ENCODE measurements around the gene ANKRA2. TPM values are rescaled to one million over a fixed set of nuclear protein-coding genes. Genes with fewer than 3 reads are reported as not detected.

The ANKRA2 gene
- total RNA-seq, 1 donor from 2014 or later = 19.2 TPM

GRCh38 chr5:73545403-73545779 lies 20.0 kb downstream of the ANKRA2 start:
- H3K36me3 Mint-ChIP-seq (ENCODE audit: low read depth) = no peaks in the 10 kb centered on the region
- no peak overlapping the region for H3K4me3 Mint-ChIP-seq (ENCODE audit: unreplicated experiment)
- no peak for DNase-seq (ENCODE audit: low spot score)

GRCh38 chr5:73544429-73545402 lies 20.7 kb downstream of the ANKRA2 start:
- H3K27ac Mint-ChIP-seq (ENCODE audit: unreplicated experiment) = no peak overlapping the region
- peaks cover 10% of the 10 kb centered on the region for H3K27me3 Mint-ChIP-seq (ENCODE audit: low read depth)
- no peak for DNase-seq (ENCODE audit: low spot score)
- no peaks in the 10 kb centered on the region for H3K36me3 Mint-ChIP-seq (ENCODE audit: low read depth)
- H3K4me3 Mint-ChIP-seq (ENCODE audit: unreplicated experiment) = no peak overlapping the region
- H3K9me3 Mint-ChIP-seq (ENCODE audit: low read depth) = peaks cover 3% of the 10 kb centered on the region
- no peak for TF ChIP-seq CTCF (IDR thresholded peaks at IDR 0.05)
- H3K4me1 Mint-ChIP-seq (ENCODE audit: low read depth) = peaks cover 6% of the 10 kb centered on the region

More at GRCh38 chr5:73545403-73545779, 20.0 kb downstream of the ANKRA2 start:
- H3K27me3 Mint-ChIP-seq (ENCODE audit: low read depth) = peaks cover 9% of the 10 kb centered on the region
- H3K9me3 Mint-ChIP-seq (ENCODE audit: low read depth) = peaks cover 3% of the 10 kb centered on the region
- no peak for TF ChIP-seq CTCF (IDR thresholded peaks at IDR 0.05)
- H3K27ac Mint-ChIP-seq (ENCODE audit: unreplicated experiment) = no peak overlapping the region
- H3K4me1 Mint-ChIP-seq (ENCODE audit: low read depth) = no peaks in the 10 kb centered on the region

GRCh38 chr5:73542020-73542419 lies 23.4 kb downstream of the ANKRA2 start:
- no peaks in the 10 kb centered on the region for H3K9me3 Mint-ChIP-seq (ENCODE audit: low read depth)
- no peak for DNase-seq (ENCODE audit: low spot score)
- H3K4me3 Mint-ChIP-seq (ENCODE audit: unreplicated experiment) = no peak overlapping the region
- no peak for TF ChIP-seq CTCF (IDR thresholded peaks at IDR 0.05)
- peaks cover 9% of the 10 kb centered on the region for H3K27me3 Mint-ChIP-seq (ENCODE audit: low read depth)
- H3K4me1 Mint-ChIP-seq (ENCODE audit: low read depth) = peaks cover 11% of the 10 kb centered on the region
- no peak overlapping the region for H3K27ac Mint-ChIP-seq (ENCODE audit: unreplicated experiment)
- no peaks in the 10 kb centered on the region for H3K36me3 Mint-ChIP-seq (ENCODE audit: low read depth)

GRCh38 chr5:73540192-73540591 lies 25.2 kb downstream of the ANKRA2 start:
- no peak for DNase-seq (ENCODE audit: low spot score)
- Mint-ChIP-seq H3K4me1 (ENCODE audit: low read depth) (peaks cover 14% of the 10 kb centered on the region), H3K27ac (ENCODE audit: unreplicated experiment) (no peak overlapping the region), H3K4me3 (ENCODE audit: unreplicated experiment) (no peak overlapping the region), H3K27me3 (ENCODE audit: low read depth) (peaks cover 9% of the 10 kb centered on the region), H3K36me3 (ENCODE audit: low read depth) (peaks cover 3% of the 10 kb centered on the region), H3K9me3 (ENCODE audit: low read depth) (peaks cover 3% of the 10 kb centered on the region)
- TF ChIP-seq CTCF (IDR thresholded peaks at IDR 0.05) = no peak

- H3K4me3 Mint-ChIP-seq (ENCODE audit: unreplicated experiment) = no peak overlapping the region
- H3K9me3 Mint-ChIP-seq (ENCODE audit: low read depth) = peaks cover 6% of the 10 kb centered on the region
- H3K4me1 Mint-ChIP-seq (ENCODE audit: low read depth) = peaks cover 14% of the 10 kb centered on the region
- peaks cover 4% of the 10 kb centered on the region for H3K36me3 Mint-ChIP-seq (ENCODE audit: low read depth)
- H3K27ac Mint-ChIP-seq (ENCODE audit: unreplicated experiment) = no peak overlapping the region
- H3K27me3 Mint-ChIP-seq (ENCODE audit: low read depth) = peaks cover 9% of the 10 kb centered on the region
- no peak for TF ChIP-seq CTCF (IDR thresholded peaks at IDR 0.05)
- DNase-seq (ENCODE audit: low spot score) = no peak
Measured at GRCh38 chr5:73539730-73540129, 25.7 kb downstream of the ANKRA2 start.
